DMS153 (cell line): ENCODE measurements around the gene TTYH2.

Experiments
- DNase-seq: peaks from one replicate; lab custom pipeline; 2025; lab: John Stamatoyannopoulos, UW

Gene TTYH2

GRCh38 chr17:74290340-74290739, 77.0 kb downstream of the TTYH2 start:
- DNase-seq, result no peak

GRCh38 chr17:74292495-74292894, 79.1 kb downstream of the TTYH2 start:
- no peak for DNase-seq

GRCh38 chr17:74295625-74296547, 82.5 kb downstream of the TTYH2 start:
- no peak for DNase-seq

GRCh38 chr17:74296548-74296936, 83.2 kb downstream of the TTYH2 start:
- DNase-seq, result no peak

- DNase-seq, result no peak
Measured at GRCh38 chr17:74297941-74298340, 84.6 kb downstream of the TTYH2 start.

- no peak for DNase-seq
Measured at GRCh38 chr17:74298778-74299177, 85.4 kb downstream of the TTYH2 start.

GRCh38 chr17:74299226-74300009, 86.0 kb downstream of the TTYH2 start:
- DNase-seq, result no peak

- no peak for DNase-seq
Measured at GRCh38 chr17:74303305-74303704, 89.9 kb downstream of the TTYH2 start.

GRCh38 chr17:74304184-74304583, 90.8 kb downstream of the TTYH2 start:
- no peak for DNase-seq

- no peak for DNase-seq
Measured at GRCh38 chr17:74305865-74306654, 92.7 kb downstream of the TTYH2 start.

GRCh38 chr17:74307984-74308773, 94.8 kb downstream of the TTYH2 start:
- no peak for DNase-seq

GRCh38 chr17:74309902-74310301, 96.5 kb downstream of the TTYH2 start:
- no peak for DNase-seq
